CD4-positive, alpha-beta T cell treated with Interleukin-6 at 100 ng/mL for 8 hours (primary cell): ENCODE measurements around the gene CHD6.

ENCODE experiments used
- DNase-seq: peaks from one replicate; pipeline ENCODE4 v3.0.0-alpha.2; 2020; ENCODE audit warnings: mixed read lengths, low spot score

The CHD6 gene

GRCh38 chr20:41580350-41580749 lies 37.8 kb downstream of the CHD6 start:
- no peak for DNase-seq

DNA sequence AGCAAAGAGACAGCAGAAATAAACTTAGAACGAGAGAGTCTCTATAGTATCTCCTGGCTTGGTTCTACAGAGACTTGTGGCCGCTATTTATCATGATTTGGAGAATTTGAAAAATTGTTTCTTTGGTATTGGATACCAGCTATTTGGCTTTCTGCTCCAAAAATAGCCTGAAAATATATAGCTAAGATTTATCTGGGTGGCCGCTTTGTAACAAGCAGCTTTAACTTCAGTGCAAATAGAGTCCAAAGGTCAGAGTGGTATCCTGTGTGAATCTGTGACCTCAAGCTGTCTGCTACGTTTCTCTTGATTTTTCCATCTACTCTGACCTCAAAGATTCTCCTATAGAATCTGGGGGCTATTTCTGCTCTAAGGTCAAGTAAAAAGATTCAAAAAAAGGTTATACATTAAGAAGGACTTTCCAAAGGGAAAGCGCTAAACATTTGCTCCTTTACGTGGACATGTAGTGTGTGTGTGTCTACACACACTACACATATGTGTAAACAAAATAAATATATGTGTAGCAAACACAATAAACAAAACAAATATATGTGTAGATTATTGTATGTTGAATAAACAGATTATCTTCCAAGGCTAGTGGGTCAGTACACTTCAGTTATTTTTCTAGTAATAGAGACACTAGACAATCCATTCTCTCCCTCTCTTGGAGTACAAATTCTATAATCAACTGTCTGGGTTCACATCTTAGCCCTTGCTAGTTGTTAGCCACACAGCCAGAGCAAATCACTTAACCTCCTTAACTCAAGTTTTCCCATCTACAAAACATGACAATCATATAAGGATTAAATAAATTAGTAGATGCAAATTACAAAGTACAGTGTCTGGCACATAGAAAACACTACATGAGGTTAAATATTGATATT lies 40.8 kb downstream of the CHD6 start:
- DNase-seq: no peak

- no peak for DNase-seq
Measured at GRCh38 chr20:41575412-41575811, 42.8 kb downstream of the CHD6 start.

- DNase-seq: no peak
Measured at GRCh38 chr20:41574802-41575389, 43.3 kb downstream of the CHD6 start.

DNA sequence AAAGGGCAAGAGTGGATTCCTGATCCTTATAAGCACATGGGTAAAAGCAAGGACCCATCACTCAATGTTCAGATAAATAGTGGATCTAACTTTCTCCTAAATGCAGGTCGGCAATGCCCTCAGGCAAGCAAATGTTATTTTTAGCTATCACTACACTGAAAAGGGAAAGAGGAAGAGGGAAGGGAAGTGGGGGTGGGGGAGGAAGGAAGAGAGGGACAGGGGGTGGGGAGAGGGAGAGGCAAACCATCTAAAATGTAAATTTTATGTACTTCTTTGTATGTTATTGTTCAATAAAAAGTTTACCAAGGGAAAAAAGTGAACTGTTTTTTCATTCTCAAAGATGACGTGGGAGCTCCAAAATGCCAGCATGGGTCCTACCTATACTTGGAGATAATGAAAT lies 44.2 kb downstream of the CHD6 start:
- DNase-seq: no peak

- DNase-seq: no peak
Measured at GRCh38 chr20:41572010-41572572, 46.1 kb downstream of the CHD6 start.

DNA sequence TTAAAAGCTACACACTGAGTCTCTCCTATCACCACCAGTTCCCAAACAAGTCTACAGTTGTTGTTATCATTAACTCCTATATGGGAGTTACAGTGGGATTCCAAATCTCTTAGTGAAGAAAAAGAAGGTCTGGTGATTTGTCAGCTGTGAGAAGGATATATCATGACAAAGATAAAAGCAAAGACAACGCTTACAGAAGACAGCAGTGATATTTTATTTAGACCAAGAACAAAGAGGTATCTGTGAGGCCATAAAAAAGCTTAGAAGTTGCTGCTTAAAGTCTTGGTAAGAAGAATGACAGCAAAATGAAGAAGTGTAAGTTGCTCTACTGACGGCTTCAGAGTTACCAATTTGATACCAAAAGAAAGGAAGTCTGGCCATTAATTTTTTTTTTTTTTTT lies 47.2 kb downstream of the CHD6 start:
- DNase-seq: no peak

- no peak for DNase-seq
Measured at GRCh38 chr20:41570557-41570956, 47.6 kb downstream of the CHD6 start.

DNA sequence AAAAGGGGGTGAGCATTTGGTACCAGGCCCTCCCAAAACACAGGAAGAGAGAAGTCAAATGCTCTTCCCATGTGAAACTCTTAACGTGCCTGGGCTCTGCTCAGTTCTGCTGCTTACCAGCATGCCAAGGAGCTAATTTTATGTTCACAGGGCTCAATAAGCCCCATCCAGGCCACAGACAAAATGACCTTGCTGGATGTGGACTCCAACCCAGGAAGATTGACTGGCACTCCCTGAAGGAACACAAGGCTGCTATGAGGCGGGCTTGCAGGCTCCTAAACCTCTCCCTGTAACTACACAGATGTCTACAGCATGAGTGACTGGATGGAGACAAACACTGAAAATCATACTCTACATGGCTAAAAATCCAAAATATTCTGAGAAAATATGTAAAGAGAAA lies 50.6 kb downstream of the CHD6 start:
- no peak for DNase-seq

GRCh38 chr20:41566896-41567527 lies 51.2 kb downstream of the CHD6 start:
- DNase-seq: no peak

DNA sequence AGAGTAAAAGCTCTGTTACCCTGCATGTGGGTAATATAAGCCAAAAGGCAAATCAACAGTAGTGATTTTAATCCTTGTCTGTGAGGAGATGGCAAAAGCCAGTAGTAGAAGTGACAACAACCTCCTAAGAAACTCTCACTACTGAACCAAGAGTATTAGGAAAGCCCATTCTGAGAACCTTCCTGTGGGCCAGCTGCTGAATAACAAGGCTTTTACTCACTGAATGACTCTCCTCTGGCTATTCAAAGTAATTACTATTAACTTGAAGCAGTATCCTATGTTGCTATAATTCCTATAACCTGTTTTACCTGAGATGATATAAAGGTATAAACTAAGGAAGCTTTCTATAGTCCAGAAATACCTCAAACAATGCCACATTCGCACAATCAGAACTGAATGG lies 55.1 kb downstream of the CHD6 start:
- DNase-seq: no peak

DNA sequence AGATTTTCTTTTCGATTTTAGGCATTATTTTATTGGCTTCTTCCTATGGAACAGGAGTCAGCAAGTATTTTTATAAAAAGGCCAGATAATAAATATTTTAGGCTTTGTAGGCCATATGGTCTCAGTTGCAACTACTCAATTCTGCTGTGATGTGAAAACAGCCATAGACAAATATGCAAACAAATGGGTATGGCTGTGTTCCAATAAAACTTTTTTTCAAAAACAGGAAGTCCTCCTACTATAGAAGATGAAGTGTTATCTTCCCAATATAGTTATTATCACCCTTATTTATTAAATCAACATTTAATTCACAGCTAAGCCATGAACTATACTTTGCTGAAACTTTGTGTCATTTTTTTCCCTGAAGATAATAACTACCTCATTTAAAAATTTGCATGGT lies 57.2 kb downstream of the CHD6 start:
- no peak for DNase-seq

GRCh38 chr20:41559658-41560057 lies 58.5 kb downstream of the CHD6 start:
- DNase-seq: no peak

GRCh38 chr20:41553142-41553879 lies 64.9 kb downstream of the CHD6 start:
- DNase-seq: no peak

DNA sequence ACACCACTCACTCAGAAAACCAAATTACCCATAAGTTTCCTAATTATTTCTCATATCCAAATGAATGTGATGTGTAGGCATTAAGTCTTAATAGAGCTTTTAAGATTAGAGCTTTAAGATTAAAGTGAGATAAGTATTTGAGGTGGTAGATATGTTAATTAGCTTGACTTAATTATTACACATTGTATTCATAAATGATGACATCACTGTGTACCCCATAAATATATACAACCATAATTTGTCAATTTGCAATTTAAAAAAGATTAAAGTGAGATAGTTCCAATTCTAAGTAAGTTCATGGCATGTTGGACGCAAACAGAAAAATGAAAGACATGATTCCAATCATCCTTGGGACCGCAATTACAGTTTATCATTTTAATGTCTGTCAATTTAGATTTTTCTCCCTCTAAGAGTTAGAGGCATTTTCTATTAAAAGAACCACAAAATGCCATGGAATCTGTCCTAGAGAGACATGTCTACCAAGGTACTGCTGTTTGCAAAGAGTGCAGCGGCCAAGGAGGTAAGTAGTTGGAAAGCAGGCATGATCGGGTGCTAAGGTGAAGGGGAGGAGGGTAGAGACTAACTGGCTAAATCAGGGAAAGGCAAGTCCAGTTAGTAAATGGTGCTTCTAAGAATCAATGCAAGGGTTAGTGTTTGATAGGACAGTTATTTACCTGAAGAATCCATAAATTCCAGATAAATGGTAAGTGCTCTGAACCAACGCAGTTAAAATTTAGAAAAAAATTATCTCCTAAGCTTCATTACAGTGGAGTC lies 65.7 kb downstream of the CHD6 start:
- no peak for DNase-seq

DNA sequence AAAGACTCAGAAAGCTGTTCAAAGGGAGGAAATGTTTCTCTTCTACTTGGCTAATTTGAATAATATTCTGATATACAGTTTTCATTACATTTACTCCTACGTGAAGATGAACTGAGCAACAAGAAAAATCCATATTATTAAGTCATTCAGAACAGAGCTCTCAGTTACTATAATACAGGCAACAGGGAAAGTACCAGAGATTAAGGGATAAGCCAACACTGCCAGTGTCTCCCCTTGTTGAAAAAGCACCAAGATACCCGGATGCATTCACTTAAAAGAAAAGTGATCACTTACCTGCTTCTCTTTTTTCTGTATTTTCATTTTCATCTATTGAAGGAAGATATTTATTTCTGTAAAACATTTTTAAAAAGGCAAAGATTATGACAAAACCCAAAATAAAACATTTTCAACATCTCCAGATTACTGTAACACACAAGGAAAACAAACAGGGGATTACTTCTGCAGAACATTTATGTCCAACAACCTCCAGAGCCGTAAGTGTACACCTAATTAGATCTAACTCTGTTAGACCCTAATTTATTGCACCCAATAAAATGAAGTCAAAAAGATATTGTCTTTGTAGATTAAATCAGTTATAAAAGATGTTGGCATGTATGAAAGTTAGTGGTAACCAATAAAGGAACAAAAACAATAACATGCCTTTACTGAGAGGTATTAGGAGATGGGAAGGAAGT lies 67.0 kb downstream of the CHD6 start:
- no peak for DNase-seq

DNA sequence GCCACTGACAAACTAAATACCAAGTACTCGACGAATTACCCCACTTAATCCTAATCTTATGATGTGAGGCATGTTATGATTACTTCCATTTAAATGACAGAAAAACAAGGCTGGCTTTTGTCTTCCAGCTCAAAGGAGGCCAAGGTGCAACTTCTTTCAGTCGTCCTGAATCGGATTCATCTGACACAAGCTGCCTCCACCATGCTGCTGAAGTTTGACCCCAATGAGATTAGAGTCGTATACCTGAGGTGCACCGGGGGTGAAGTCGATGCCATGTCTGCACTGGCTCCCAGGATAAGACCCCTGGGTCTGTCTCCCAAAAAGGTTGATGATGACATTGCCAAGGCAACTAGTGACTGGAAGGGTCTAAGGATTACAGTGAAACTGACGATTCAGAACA lies 71.0 kb downstream of the CHD6 start:
- DNase-seq: no peak

DNA sequence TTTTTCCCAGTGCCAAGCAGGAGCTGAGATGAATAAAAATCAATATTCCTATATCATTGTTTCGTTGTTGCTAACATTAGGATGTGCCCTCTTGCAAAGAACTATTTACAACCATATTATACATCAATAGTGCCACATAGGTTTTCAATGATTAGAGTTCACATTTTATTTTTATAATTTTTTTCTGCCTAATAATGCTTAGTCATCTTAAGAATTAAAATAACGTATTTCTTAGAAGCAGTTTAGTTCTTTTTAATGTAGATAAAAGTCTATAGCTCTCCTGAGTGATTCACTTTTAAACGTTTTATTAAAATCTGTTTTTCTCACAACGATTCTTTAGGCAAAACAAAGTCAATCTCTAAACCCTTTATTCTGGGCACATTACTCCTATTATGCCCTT lies 71.6 kb downstream of the CHD6 start:
- no peak for DNase-seq

- DNase-seq: no peak
Measured at GRCh38 chr20:41544472-41544871, 73.7 kb downstream of the CHD6 start.

DNA sequence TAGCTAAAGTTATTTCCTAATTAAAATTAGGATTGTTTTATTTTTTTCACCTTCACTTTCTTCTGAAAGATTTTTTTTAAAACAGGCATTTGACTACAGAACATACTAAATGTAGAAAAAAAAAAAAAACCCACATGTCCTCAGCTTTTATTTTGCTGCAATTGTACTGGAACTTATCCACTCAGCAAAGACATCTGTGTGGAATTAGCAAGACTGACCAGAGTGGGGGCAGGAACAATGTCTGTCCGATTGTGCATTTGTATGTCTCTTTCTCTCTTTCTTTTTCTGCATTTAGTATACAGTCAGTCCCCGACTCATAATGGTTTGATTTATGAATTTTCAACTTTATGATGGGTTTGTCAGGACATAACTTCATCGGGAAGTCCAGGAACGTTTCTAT lies 77.3 kb downstream of the CHD6 start:
- DNase-seq: no peak

GRCh38 chr20:41540459-41540858 lies 77.7 kb downstream of the CHD6 start:
- no peak for DNase-seq
